Activated naive CD4-positive, alpha-beta T cell (primary cell): ENCODE results near the gene CADM2.
"Not testable (repeated sequence)": the region's sequence is repeated elsewhere in the genome, so short reads cannot be mapped to it uniquely, and the experiment has no call there.

ENCODE experiments used
- DNase-seq, 4 experiments: peaks; one replicate each; lab custom pipeline; 2025; lab: John Stamatoyannopoulos, UW

The CADM2 gene

GRCh38 chr3:85950435-85950834 is 991.6 kb downstream of the CADM2 start:
- no peak for DNase-seq

- DNase-seq = no peak
These were observed 1002.0 kb downstream of the CADM2 start for GRCh38 chr3:85960793-85961192.

GRCh38 chr3:85977615-85978338 is 1019.0 kb downstream of the CADM2 start:
- DNase-seq = no peak

GRCh38 chr3:85979034-85979433 is 1020.2 kb downstream of the CADM2 start:
- DNase-seq = no peak

- not testable (repeated sequence) for DNase-seq
These were observed 1030.8 kb downstream of the CADM2 start for GRCh38 chr3:85989581-85989980.

- DNase-seq = no peak
These were observed 1070.8 kb downstream of the CADM2 start for GRCh38 chr3:86029590-86029989.

GRCh38 chr3:86037916-86038315 is 1079.1 kb downstream of the CADM2 start:
- no peak for DNase-seq

GRCh38 chr3:86046436-86047136 is 1087.8 kb downstream of the CADM2 start:
- no peak for DNase-seq

- no peak for DNase-seq
These were observed 1088.4 kb downstream of the CADM2 start for GRCh38 chr3:86047161-86047560.

GRCh38 chr3:86051058-86051457 is 1092.3 kb downstream of the CADM2 start:
- no peak for DNase-seq

- no peak for DNase-seq
These were observed 1097.2 kb downstream of the CADM2 start for GRCh38 chr3:86056032-86056431.

GRCh38 chr3:86056962-86057361 is 1098.2 kb downstream of the CADM2 start:
- DNase-seq = no peak

- no peak for DNase-seq
These were observed 1115.0 kb downstream of the CADM2 start for GRCh38 chr3:86073799-86074198.

GRCh38 chr3:86087160-86087871 is 1128.5 kb downstream of the CADM2 start:
- DNase-seq = no peak

GRCh38 chr3:86104154-86104553 is 1145.4 kb downstream of the CADM2 start:
- DNase-seq = no peak

GRCh38 chr3:86109434-86109833 is 1150.6 kb downstream of the CADM2 start:
- no peak for DNase-seq
